GM12864 (cell line): ENCODE results near the gene SNX14.

Experiments
- DNase-seq: peaks from one replicate; pipeline ENCODE4 v3.0.0-alpha.2; 2011; ENCODE audit warnings: low read depth
- H3K4me3 ChIP-seq: 2 replicates; pipeline ENCODE4 v1.5.1; 2011; ENCODE audit warnings: mild to moderate bottlenecking, low read depth, low read length, control low read depth
- TF ChIP-seq, protein P1 (sequence below): IDR thresholded peaks from 2 replicates; pipeline ENCODE4 v1.5.1; 2011; ENCODE audit warnings: low read depth, mild to moderate bottlenecking, moderate library complexity, low read length, control low read depth, inconsistent platforms; ENCODE audit errors: missing control alignments

Gene SNX14

DNA sequence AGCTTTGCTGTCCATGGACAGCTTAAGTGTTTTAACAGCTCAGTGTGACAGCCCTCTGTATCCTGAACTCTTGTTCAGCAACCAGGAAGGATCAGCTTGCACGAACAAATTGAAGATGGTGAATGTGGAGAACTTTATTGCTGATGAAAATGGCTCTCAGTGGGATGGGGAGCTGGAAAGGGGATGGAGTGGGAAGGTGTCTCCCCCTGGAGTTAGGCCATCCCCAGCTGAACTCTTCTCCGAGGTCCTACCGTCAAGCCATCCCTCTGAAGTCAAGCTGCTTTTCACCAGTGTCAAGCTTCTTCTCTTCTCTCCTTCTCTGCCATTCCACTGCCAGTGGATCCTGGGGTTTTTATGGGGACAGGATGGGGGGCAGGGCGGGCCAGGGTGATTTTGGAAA is 117.1 kb downstream of the SNX14 start:
- TF ChIP-seq, protein P1, sequence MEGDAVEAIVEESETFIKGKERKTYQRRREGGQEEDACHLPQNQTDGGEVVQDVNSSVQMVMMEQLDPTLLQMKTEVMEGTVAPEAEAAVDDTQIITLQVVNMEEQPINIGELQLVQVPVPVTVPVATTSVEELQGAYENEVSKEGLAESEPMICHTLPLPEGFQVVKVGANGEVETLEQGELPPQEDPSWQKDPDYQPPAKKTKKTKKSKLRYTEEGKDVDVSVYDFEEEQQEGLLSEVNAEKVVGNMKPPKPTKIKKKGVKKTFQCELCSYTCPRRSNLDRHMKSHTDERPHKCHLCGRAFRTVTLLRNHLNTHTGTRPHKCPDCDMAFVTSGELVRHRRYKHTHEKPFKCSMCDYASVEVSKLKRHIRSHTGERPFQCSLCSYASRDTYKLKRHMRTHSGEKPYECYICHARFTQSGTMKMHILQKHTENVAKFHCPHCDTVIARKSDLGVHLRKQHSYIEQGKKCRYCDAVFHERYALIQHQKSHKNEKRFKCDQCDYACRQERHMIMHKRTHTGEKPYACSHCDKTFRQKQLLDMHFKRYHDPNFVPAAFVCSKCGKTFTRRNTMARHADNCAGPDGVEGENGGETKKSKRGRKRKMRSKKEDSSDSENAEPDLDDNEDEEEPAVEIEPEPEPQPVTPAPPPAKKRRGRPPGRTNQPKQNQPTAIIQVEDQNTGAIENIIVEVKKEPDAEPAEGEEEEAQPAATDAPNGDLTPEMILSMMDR: no peak
- H3K4me3 ChIP-seq: no peak overlapping the region
- no peak for DNase-seq

- TF ChIP-seq, protein P1: no peak
Observed at GRCh38 chr6:85473748-85474147, 119.9 kb downstream of the SNX14 start.

DNA sequence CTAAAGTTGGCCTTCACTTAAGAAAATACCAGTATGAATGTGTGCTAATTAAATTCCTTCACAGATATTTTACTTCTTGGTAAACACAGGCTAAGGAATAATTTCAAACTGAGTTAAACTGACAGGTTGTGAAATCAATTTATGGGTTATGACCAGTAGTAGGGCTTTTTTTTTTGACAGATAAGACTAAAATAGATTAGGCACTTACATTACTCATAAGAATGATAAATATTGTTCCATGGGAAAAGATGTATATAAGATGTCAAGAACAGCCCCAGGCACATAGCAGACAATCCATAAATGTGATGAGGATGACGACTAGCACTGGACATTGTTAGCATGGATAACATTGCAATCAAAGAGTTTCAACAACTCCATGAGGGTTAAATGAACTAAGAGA is 120.9 kb downstream of the SNX14 start:
- DNase-seq: no peak
- H3K4me3 ChIP-seq: no peak overlapping the region

More at GRCh38 chr6:85473748-85474147, 119.9 kb downstream of the SNX14 start:
- no peak overlapping the region for H3K4me3 ChIP-seq
- DNase-seq: no peak

GRCh38 chr6:85470023-85470410 is 123.6 kb downstream of the SNX14 start:
- no peak overlapping the region for H3K4me3 ChIP-seq
- no peak for DNase-seq
- TF ChIP-seq, protein P1: no peak

More for the DNA sequence above, 120.9 kb downstream of the SNX14 start:
- TF ChIP-seq, protein P1: no peak

- DNase-seq: no peak
- H3K4me3 ChIP-seq: no peak overlapping the region
- TF ChIP-seq, protein P1: no peak
Observed at GRCh38 chr6:85469276-85470022, 124.2 kb downstream of the SNX14 start.

GRCh38 chr6:85468326-85468725 is 125.3 kb downstream of the SNX14 start:
- TF ChIP-seq, protein P1: no peak
- DNase-seq: no peak

GRCh38 chr6:85465762-85466161 is 127.9 kb downstream of the SNX14 start:
- TF ChIP-seq, protein P1: no peak
- no peak for DNase-seq
- H3K4me3 ChIP-seq: no peak overlapping the region

More at GRCh38 chr6:85468326-85468725, 125.3 kb downstream of the SNX14 start:
- H3K4me3 ChIP-seq: no peak overlapping the region
